IMR-90 (cell line): ENCODE results near the gene CAB39.

Experiments
- BHLHE40 ChIP-seq: fragments of 150-350 bp; IDR thresholded peaks from 2 replicates; pipeline ENCODE4 v1.6.1; 2016; ENCODE audit warnings: mild to moderate bottlenecking, low read depth, low read length
- CEBPB ChIP-seq: IDR thresholded peaks from 2 replicates; pipeline ENCODE4 v1.6.1; 2012; ENCODE audit warnings: low read depth, low read length, improper control_type of control experiment
- CHD1 ChIP-seq: IDR thresholded peaks from 2 replicates; pipeline ENCODE4 v1.6.1; 2012; ENCODE audit warnings: low read depth, low read length, improper control_type of control experiment
- CTCF ChIP-seq: conservative IDR thresholded peaks from 2 replicates; pipeline ENCODE4 v1.5.1; 2012; ENCODE audit warnings: mild to moderate bottlenecking, low read depth, low read length, improper control_type of control experiment
- MAZ ChIP-seq: IDR thresholded peaks from 2 replicates; pipeline ENCODE4 v1.6.1; 2012; ENCODE audit warnings: low read depth, mild to moderate bottlenecking, low read length, improper control_type of control experiment, moderate library complexity, borderline replicate concordance
- POLR2A ChIP-seq: IDR thresholded peaks from 2 replicates; pipeline ENCODE4 v1.6.1; 2012; ENCODE audit warnings: mild to moderate bottlenecking, low read depth, low read length
- RAD21 ChIP-seq: IDR thresholded peaks from 2 replicates; pipeline ENCODE4 v1.6.1; 2012; ENCODE audit warnings: low read length, improper control_type of control experiment
- RCOR1 ChIP-seq: IDR thresholded peaks from 2 replicates; pipeline ENCODE4 v1.6.1; 2012; ENCODE audit warnings: mild to moderate bottlenecking, low read length, improper control_type of control experiment; ENCODE audit not compliant: insufficient replicate concordance
- RFX5 ChIP-seq: IDR thresholded peaks from 2 replicates; pipeline ENCODE4 v1.8.0; 2012; ENCODE audit warnings: low read depth, mild to moderate bottlenecking, low read length, moderate library complexity

- no peak for TF ChIP-seq POLR2A
- TF ChIP-seq CTCF: no peak
- TF ChIP-seq RFX5: no peak
- TF ChIP-seq MAZ: no peak
- no peak for TF ChIP-seq CEBPB
- no peak for TF ChIP-seq RCOR1
- TF ChIP-seq RAD21: no peak
- TF ChIP-seq BHLHE40: no peak
- TF ChIP-seq CHD1: no peak
These were observed 55.3 kb downstream of the CAB39 start for GRCh38 chr2:230767862-230768388.
